Activated naive CD4-positive, alpha-beta T cell treated with anti-CD3 and anti-CD28 coated beads, Interleukin-2, amount 10 ng/mL, durations not matched to agents 7 days and 5 days (primary cell): ENCODE data around the gene RAB40A.
A peak's percentile ranks its signal among the peaks of the same experiment; 100 is the strongest.
"Not testable (repeated sequence)": the region's sequence is repeated elsewhere in the genome, so short reads cannot be mapped to it uniquely, and the experiment has no call there.

ENCODE experiments used
- CTCF ChIA-PET: fragments of 350-600 bp; sonication (Branson Sonifier 250); formaldehyde crosslinking; loops from one replicate; lab custom pipeline; 2021; ENCODE audit warnings: antibody characterized with exemption; lab: Charles Lee
- DNase-seq: peaks from one replicate; pipeline ENCODE4 v3.0.0-alpha.2; 2020
- H3K27ac Mint-ChIP-seq: one replicate; pipeline ENCODE4 v1.8.0; 2021; ENCODE audit warnings: mild to moderate bottlenecking, moderate library complexity, mixed read lengths
- H3K27me3 Mint-ChIP-seq: one replicate; pipeline ENCODE4 v1.8.0; 2021; ENCODE audit warnings: mild to moderate bottlenecking, mixed read lengths
- H3K36me3 Mint-ChIP-seq: one replicate; pipeline ENCODE4 v1.8.0; 2021; ENCODE audit warnings: mixed read lengths
- H3K4me1 Mint-ChIP-seq: one replicate; pipeline ENCODE4 v1.8.0; 2021; ENCODE audit warnings: mixed read lengths
- H3K4me3 Mint-ChIP-seq: one replicate; pipeline ENCODE4 v1.8.0; 2021; ENCODE audit warnings: mild to moderate bottlenecking, moderate library complexity, mixed read lengths
- H3K9me3 Mint-ChIP-seq: one replicate; pipeline ENCODE4 v1.8.0; 2021; ENCODE audit warnings: mixed read lengths

Gene RAB40A

GRCh38 chrX:103464774-103465117, 54.5 kb downstream of the RAB40A start:
- Mint-ChIP-seq H3K36me3 (no peaks in the 10 kb centered on the region), H3K27me3 (no peaks in the 10 kb centered on the region), H3K27ac (peak overlapping the region; percentile 84), H3K4me3 (peak overlapping the region; percentile 78), H3K4me1 (peaks cover 41% of the 10 kb centered on the region), H3K9me3 (peaks cover 2% of the 10 kb centered on the region)
- CTCF ChIA-PET: interaction anchor here (0.7 to 2.1 kb wide), 7 partner anchors 25 to 253 kb away, joined by 3 to 24 read pairs (median 3); no protein-coding TSS in a partner anchor
- DNase-seq: peak; percentile 84

GRCh38 chrX:103464072-103464773, 55.1 kb downstream of the RAB40A start:
- Mint-ChIP-seq H3K4me3 (peak overlapping the region; percentile 78), H3K36me3 (peaks cover 2% of the 10 kb centered on the region), H3K9me3 (peaks cover 5% of the 10 kb centered on the region), H3K27me3 (no peaks in the 10 kb centered on the region), H3K27ac (peak overlapping the region; percentile 84), H3K4me1 (peaks cover 46% of the 10 kb centered on the region)
- CTCF ChIA-PET: interaction anchor here (0.7 to 2.1 kb wide), 8 partner anchors 10 to 253 kb away, joined by 3 to 24 read pairs (median 6); no protein-coding TSS in a partner anchor
- DNase-seq: peak; percentile 43

GRCh38 chrX:103461156-103461555, 58.1 kb downstream of the RAB40A start:
- H3K4me1 Mint-ChIP-seq: peaks cover 51% of the 10 kb centered on the region

GRCh38 chrX:103460001-103460755, 59.1 kb downstream of the RAB40A start:
- CTCF ChIA-PET, H3K9me3 Mint-ChIP-seq, H3K36me3 Mint-ChIP-seq, H3K27me3 Mint-ChIP-seq: not testable (repeated sequence)
- peak overlapping the region; percentile 94 for H3K27ac Mint-ChIP-seq
- DNase-seq: peak; percentile 78
- peak overlapping the region; percentile 64 for H3K4me3 Mint-ChIP-seq
- peaks cover 51% of the 10 kb centered on the region for H3K4me1 Mint-ChIP-seq

More at GRCh38 chrX:103461156-103461555, 58.1 kb downstream of the RAB40A start:
- CTCF ChIA-PET: no interaction called here
- H3K9me3 Mint-ChIP-seq: peaks cover 6% of the 10 kb centered on the region
- H3K27ac Mint-ChIP-seq: no peak overlapping the region
- no peak overlapping the region for H3K4me3 Mint-ChIP-seq
- DNase-seq: no peak
- peaks cover 8% of the 10 kb centered on the region for H3K36me3 Mint-ChIP-seq
- H3K27me3 Mint-ChIP-seq: no peaks in the 10 kb centered on the region

GRCh38 chrX:103453655-103454054, 65.6 kb downstream of the RAB40A start:
- Mint-ChIP-seq H3K36me3 (peaks cover 1% of the 10 kb centered on the region), H3K9me3 (peaks cover 2% of the 10 kb centered on the region), H3K4me3 (no peak overlapping the region), H3K27ac (no peak overlapping the region), H3K4me1 (no peaks in the 10 kb centered on the region), H3K27me3 (no peaks in the 10 kb centered on the region)
- DNase-seq: no peak
- CTCF ChIA-PET: no interaction called here
